ENCODE measurements around the gene CERS1. TPM values are rescaled to one million over a fixed set of nuclear protein-coding genes. Genes with fewer than 3 reads are reported as not detected.

CERS1 gene
- total and polyA plus RNA-seq, 3 donors from 2014 or later: 43.0 to 73.2 (median 64.5) TPM

DNA sequence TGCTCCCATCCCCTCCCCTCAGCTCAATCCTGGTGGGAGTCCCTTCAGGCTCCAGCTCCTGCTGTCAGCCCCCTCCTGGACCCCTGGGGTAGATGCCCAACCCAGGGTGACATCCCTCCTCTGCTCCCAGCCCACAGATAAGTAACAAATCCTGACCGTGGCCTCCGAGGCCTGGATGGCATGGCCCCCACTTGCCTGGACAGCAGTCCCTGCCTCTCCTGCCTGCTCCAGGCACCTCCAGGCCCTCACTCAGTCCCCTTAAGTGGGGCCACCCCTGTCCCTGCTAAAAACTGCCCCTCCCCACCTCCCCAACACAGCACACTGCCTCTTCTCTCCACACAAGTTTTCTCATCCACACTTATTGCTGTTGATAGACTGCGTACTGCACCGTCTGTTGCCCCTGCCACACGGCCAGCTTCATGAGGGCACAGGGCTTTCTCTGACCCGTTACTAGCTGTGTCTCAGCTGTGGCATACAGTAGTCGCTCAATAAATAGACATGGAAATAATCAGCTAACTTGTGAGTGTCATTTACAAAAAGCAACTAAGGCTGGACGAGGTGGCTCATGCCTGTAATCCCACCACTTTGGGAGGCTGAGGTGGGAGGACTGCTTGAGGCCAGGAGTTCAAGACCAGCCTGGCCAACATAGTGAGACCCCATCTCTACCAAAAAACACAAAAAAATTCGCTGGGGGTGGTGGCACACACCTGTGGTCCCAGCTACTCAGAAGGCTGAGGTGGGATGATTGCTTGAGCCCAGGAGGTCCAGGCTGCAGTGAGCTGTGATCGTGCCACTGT lies 5.8 kb downstream of the CERS1 start:
- TF ChIP-seq CTCF (IDR thresholded peaks at IDR 0.05) (no peak), POLR2A (IDR thresholded peaks at IDR 0.05) (no peak)
- 85 to 88% methylated on average over 10 of the region's 10 CpGs for WGBS, 2 donors
- no peaks in the 10 kb centered on the region for H3K36me3 ChIP-seq (ENCODE audit: low read depth, missing control alignments)

DNA sequence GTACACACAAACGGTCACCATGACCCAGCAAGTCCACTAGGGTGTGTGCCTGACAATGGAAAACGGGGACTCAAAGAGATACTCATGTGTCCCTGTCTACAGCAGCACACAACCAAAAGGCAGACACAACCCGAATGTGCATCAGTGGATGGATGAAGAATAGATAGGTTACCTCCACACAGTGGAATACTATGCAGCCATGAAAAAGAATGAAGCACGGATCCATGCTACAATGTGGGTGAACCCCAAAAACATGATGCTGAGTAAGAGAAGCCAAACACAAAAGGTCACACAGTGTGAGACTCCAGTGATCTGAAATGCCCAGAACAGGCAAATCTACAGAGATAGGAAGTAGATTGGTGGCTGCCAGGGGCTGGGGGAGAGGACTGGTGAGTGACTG lies 9.0 kb downstream of the CERS1 start:
- 90 to 94% methylated on average over 4 of the region's 4 CpGs for WGBS, 2 donors
- Histone ChIP-seq H3K36me3 (ENCODE audit: low read depth, missing control alignments) (no peaks in the 10 kb centered on the region), H3K27me3 (no peaks in the 10 kb centered on the region), H3K9me3 (no peaks in the 10 kb centered on the region), H3K4me3 (no peak overlapping the region), H3K4me1 (no peaks in the 10 kb centered on the region), H3K27ac (no peak overlapping the region)
- no peak for DNase-seq
- intact Hi-C loops (cut with DNase I; ENCODE audit: low total_unique reads): no loop called here
- no peak for TF ChIP-seq CTCF (IDR thresholded peaks at IDR 0.05)
- no peak for TF ChIP-seq POLR2A (IDR thresholded peaks at IDR 0.05)

More for the DNA sequence above, 5.8 kb downstream of the CERS1 start:
- intact Hi-C loops (cut with DNase I; ENCODE audit: low total_unique reads): no loop called here
- Histone ChIP-seq H3K4me3 (no peak overlapping the region), H3K4me1 (peaks cover 9% of the 10 kb centered on the region), H3K27ac (no peak overlapping the region), H3K9me3 (no peaks in the 10 kb centered on the region), H3K27me3 (no peaks in the 10 kb centered on the region)
- DNase-seq: no peak

DNA sequence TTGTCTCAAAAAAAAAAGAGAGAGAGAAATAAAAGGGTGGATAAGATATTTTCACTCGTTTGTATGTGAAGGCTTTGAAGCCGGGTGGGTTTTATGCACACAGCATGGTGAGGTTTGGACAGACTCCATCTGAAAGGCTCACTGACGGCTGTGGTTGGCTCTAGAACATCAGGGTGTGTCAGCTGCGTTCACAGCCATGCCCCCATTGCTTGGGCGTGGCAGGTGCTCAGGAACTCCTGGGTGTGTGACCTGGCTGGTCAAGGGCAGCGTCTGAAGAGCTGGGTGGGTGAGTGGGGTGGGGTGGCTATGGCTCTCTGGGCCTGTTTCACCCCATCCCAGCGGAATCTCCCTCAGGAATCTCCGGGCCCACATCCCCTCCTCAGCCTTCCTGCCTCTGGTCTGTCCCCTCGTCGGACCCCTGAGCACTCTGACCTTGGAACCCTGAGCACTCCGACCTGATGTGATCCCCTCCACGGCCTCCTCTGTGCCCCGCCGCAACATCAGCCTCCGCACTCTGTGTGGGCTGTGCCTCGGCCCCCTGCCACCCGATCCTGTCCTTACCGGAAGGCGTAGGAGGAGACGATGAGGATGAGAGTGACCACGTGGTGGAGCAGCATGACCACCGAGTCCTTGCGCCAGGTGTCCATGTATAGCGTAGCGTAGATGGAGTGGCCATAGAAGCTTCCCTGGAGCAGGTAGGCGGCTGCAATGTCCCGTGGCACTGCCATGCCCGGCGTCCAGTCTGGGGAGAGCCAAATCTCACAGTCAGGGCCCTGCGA lies 12.2 kb downstream of the CERS1 start:
- H3K36me3 ChIP-seq (ENCODE audit: low read depth, missing control alignments): no peaks in the 10 kb centered on the region
- TF ChIP-seq CTCF (IDR thresholded peaks at IDR 0.05) (no peak), POLR2A (IDR thresholded peaks at IDR 0.05) (no peak)
- DNase-seq: no peak
- H3K27me3 ChIP-seq: no peaks in the 10 kb centered on the region
- no peaks in the 10 kb centered on the region for H3K9me3 ChIP-seq
- no peak overlapping the region for H3K27ac ChIP-seq
- H3K4me3 ChIP-seq: no peak overlapping the region
- 72 to 85% methylated on average over 30 of the region's 30 CpGs for WGBS, 2 donors
- intact Hi-C loops (cut with DNase I; ENCODE audit: low total_unique reads): no loop called here
- no peaks in the 10 kb centered on the region for H3K4me1 ChIP-seq

DNA sequence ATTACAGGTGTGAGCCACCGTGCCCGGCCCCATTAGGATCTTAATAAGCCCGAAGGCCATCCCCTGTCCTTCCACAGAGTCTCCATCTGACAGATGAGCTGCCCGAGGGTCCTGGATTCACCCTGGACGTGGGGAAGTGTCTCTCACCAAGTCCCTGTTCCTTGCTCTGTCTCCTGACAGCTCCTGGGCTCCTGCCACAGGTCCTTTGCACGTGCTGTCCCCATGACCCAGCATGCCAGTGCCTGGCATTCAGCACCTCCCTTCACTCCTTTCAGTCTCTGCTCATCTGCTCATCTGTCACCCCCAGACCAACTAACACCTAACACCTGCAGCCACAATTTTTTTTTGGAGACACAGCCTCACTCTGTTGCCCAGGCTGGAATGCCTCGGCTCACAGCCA lies 14.5 kb downstream of the CERS1 start:
- Histone ChIP-seq H3K9me3 (no peaks in the 10 kb centered on the region), H3K36me3 (ENCODE audit: low read depth, missing control alignments) (no peaks in the 10 kb centered on the region), H3K4me3 (no peak overlapping the region), H3K27me3 (no peaks in the 10 kb centered on the region), H3K27ac (no peak overlapping the region), H3K4me1 (no peaks in the 10 kb centered on the region)
- TF ChIP-seq CTCF (IDR thresholded peaks at IDR 0.05): no peak
- TF ChIP-seq POLR2A (IDR thresholded peaks at IDR 0.05): no peak
- intact Hi-C loops (cut with DNase I; ENCODE audit: low total_unique reads): no loop called here
- no peak for DNase-seq
- 92 to 94% methylated on average over 4 to 7 of the region's 7 CpGs for WGBS, 2 donors

Measured in testis (tissue), 3 donors.